Activated T-cell treated with anti-CD3 and anti-CD28 coated beads for 24 hours (primary cell): Measurements from ENCODE around the gene MRPS17.
"Not testable (repeated sequence)": the region's sequence is repeated elsewhere in the genome, so short reads cannot be mapped to it uniquely, and the experiment has no call there.

Experiments
- DNase-seq: peaks from one replicate; pipeline ENCODE4 v3.0.0-alpha.2; 2020; ENCODE audit warnings: low read depth

The MRPS17 gene

GRCh38 chr7:55951637-55952351, at the start of gene MRPS17:
Gene MRPS17, plus strand, starts transcription at chr7:55951877. Its CDS starts 1,319 bp downstream, at chr7:55953196.
- peak; percentile 88 for DNase-seq

- no peak for DNase-seq
Measured at GRCh38 chr7:55903985-55904759, 47.5 kb upstream of the MRPS17 start.

GRCh38 chr7:55912748-55913158, 38.9 kb upstream of the MRPS17 start:
- no peak for DNase-seq

GRCh38 chr7:55917771-55918170, 33.9 kb upstream of the MRPS17 start:
- DNase-seq = no peak

- no peak for DNase-seq
Measured at GRCh38 chr7:55928006-55928767, 23.5 kb upstream of the MRPS17 start.

GRCh38 chr7:55931421-55932151, 20.1 kb upstream of the MRPS17 start:
- DNase-seq = no peak

- DNase-seq = no peak
Measured at GRCh38 chr7:55939514-55940123, 12.1 kb upstream of the MRPS17 start.

- no peak for DNase-seq
Measured at GRCh38 chr7:55946545-55946944, 5.1 kb upstream of the MRPS17 start.

- DNase-seq = not testable (repeated sequence)
Measured at GRCh38 chr7:55952352-55952671, 635 bp downstream of the MRPS17 start.

GRCh38 chr7:55953707-55954475, 2.2 kb downstream of the MRPS17 start:
- DNase-seq = no peak

GRCh38 chr7:55957190-55957589, 5.5 kb downstream of the MRPS17 start:
- no peak for DNase-seq

- no peak for DNase-seq
Measured at GRCh38 chr7:55962014-55962413, 10.3 kb downstream of the MRPS17 start.

GRCh38 chr7:55963584-55964168, 12.0 kb downstream of the MRPS17 start:
- DNase-seq = no peak

GRCh38 chr7:55964261-55965099, 12.8 kb downstream of the MRPS17 start, which contains the start of gene NIPSNAP2:
Gene NIPSNAP2, plus strand, starts transcription at chr7:55964585. Its CDS starts 25 bp downstream, at chr7:55964610.
- peak; percentile 41 for DNase-seq

- no peak for DNase-seq
Measured at GRCh38 chr7:55965100-55965470, 13.4 kb downstream of the MRPS17 start.

GRCh38 chr7:55965805-55966421, 14.2 kb downstream of the MRPS17 start:
- DNase-seq = no peak

GRCh38 chr7:55966851-55967250, 15.2 kb downstream of the MRPS17 start:
- DNase-seq = no peak

GRCh38 chr7:55969391-55969790, 17.7 kb downstream of the MRPS17 start:
- no peak for DNase-seq

- no peak for DNase-seq
Measured at GRCh38 chr7:55970561-55970960, 18.9 kb downstream of the MRPS17 start.
